HFFc6 (cell line): Measurements from ENCODE around the gene WIPF2. TPM values are rescaled to one million over a fixed set of nuclear protein-coding genes. Genes with fewer than 3 reads are reported as not detected.
A peak's percentile ranks its signal among the peaks of the same experiment; 100 is the strongest.

Experiments
- DNase-seq: peaks from one replicate; pipeline ENCODE4 v3.0.0-alpha.2; 2018
- H3K27ac Mint-ChIP-seq: 2 replicates; pipeline ENCODE4 v1.8.0; 2020; ENCODE audit warnings: mild to moderate bottlenecking, mixed read lengths
- H3K27me3 Mint-ChIP-seq: 2 replicates; pipeline ENCODE4 v1.8.0; 2021; ENCODE audit warnings: mild to moderate bottlenecking, moderate library complexity, mixed read lengths; ENCODE audit not compliant: insufficient read depth
- H3K36me3 Mint-ChIP-seq: 2 replicates; pipeline ENCODE4 v1.8.0; 2021; ENCODE audit warnings: low read depth, mixed read lengths
- H3K4me1 Mint-ChIP-seq: 2 replicates; pipeline ENCODE4 v1.8.0; 2020; ENCODE audit warnings: low read depth, mixed read lengths
- H3K4me3 Mint-ChIP-seq: 2 replicates; pipeline ENCODE4 v1.8.0; 2020; ENCODE audit warnings: mild to moderate bottlenecking, moderate library complexity, mixed read lengths
- H3K9me3 Mint-ChIP-seq: 2 replicates; pipeline ENCODE4 v1.8.0; 2020; ENCODE audit warnings: mild to moderate bottlenecking, mixed read lengths
- CTCF ChIP-seq: fragments of 200-600 bp; sonication (generic); IDR thresholded peaks from 2 replicates; pipeline ENCODE4 v1.5.0; 2021; ENCODE audit warnings: antibody characterized with exemption, mild to moderate bottlenecking
- total RNA-seq, 6 experiments: library from RNA; stranded (reverse); fragmentation: NEBNext Ultra II Directional; extraction: Animal tissue kit (Norgen Biotek cat#: 25700); gene quantifications; 2 replicates in 1 of 6; 3 replicates in 5 of 6; pipeline ENCODE4 v1.2.3, GENCODE V29; 2021

Gene WIPF2
- total RNA-seq, 6 experiments from 2014 or later = 24.8 to 33.5 (median 29.8) TPM

- H3K36me3 Mint-ChIP-seq = 0 out of 2 replicates have a peak, but pooled peaks cover 8% of the 10 kb centered on the region
Observed at GRCh38 chr17:40317880-40318829, 99.1 kb downstream of the WIPF2 start.

GRCh38 chr17:40318830-40319391, 99.8 kb downstream of the WIPF2 start:
- Mint-ChIP-seq H3K4me3 (peak overlapping the region; percentile 98), H3K27me3 (no peaks in the 10 kb centered on the region), H3K9me3 (no peaks in the 10 kb centered on the region), H3K4me1 (peaks cover 55% of the 10 kb centered on the region), H3K36me3 (0 out of 2 replicates have a peak, but pooled peaks cover 8% of the 10 kb centered on the region), H3K27ac (peak overlapping the region; percentile 100)
- DNase-seq = no peak
- TF ChIP-seq CTCF = peak; percentile 65

More at GRCh38 chr17:40317880-40318829, 99.1 kb downstream of the WIPF2 start:
- H3K4me3 Mint-ChIP-seq = peak overlapping the region; percentile 98
- no peak for TF ChIP-seq CTCF
- peaks cover 47% of the 10 kb centered on the region for H3K4me1 Mint-ChIP-seq
- peak; percentile 93 for DNase-seq
- H3K27me3 Mint-ChIP-seq = no peaks in the 10 kb centered on the region
- H3K9me3 Mint-ChIP-seq = no peaks in the 10 kb centered on the region
- peak overlapping the region; percentile 100 for H3K27ac Mint-ChIP-seq

- Mint-ChIP-seq H3K4me1 (peaks cover 61% of the 10 kb centered on the region), H3K27me3 (no peaks in the 10 kb centered on the region), H3K27ac (peak overlapping the region; percentile 100), H3K36me3 (0 out of 2 replicates have a peak, but pooled peaks cover 8% of the 10 kb centered on the region), H3K4me3 (peak overlapping the region; percentile 98), H3K9me3 (no peaks in the 10 kb centered on the region)
- TF ChIP-seq CTCF = no peak
- no peak for DNase-seq
Observed at GRCh38 chr17:40319651-40320540, 100.8 kb downstream of the WIPF2 start.

GRCh38 chr17:40320756-40321523, 101.8 kb downstream of the WIPF2 start:
- H3K27ac Mint-ChIP-seq = peak overlapping the region; percentile 100
- H3K9me3 Mint-ChIP-seq = no peaks in the 10 kb centered on the region
- H3K36me3 Mint-ChIP-seq = 0 out of 2 replicates have a peak, but pooled peaks cover 8% of the 10 kb centered on the region
- H3K4me3 Mint-ChIP-seq = peak overlapping the region; percentile 98
- TF ChIP-seq CTCF = no peak
- peaks cover 68% of the 10 kb centered on the region for H3K4me1 Mint-ChIP-seq
- no peak for DNase-seq
- no peaks in the 10 kb centered on the region for H3K27me3 Mint-ChIP-seq
